IMR-90 (cell line): ENCODE results near the gene AGPAT1. TPM values are rescaled to one million over a fixed set of nuclear protein-coding genes. Genes with fewer than 3 reads are reported as not detected.

Source experiments
- ATAC-seq: fragments of 200-7000 bp; cut with Tn5 transposase; 2 replicates; pipeline ENCODE4 v1.9.1; 2020; ENCODE audit warnings: low read depth, mild to moderate bottlenecking, moderate library complexity
- BruUV-seq: library from RNA; stranded (reverse); fragments of 400-500 nt; replicated peaks from 2 replicates; lab custom pipeline; 2021; lab: Mats Ljungman, UMichigan
- CTCF ChIA-PET: fragments of 300-600 bp; formaldehyde crosslinking; extraction: SDS; loops from one replicate; lab custom pipeline; 2021; ENCODE audit warnings: antibody characterized with exemption; lab: Yijun Ruan, JAX
- POLR2A ChIA-PET: fragments of 300-600 bp; sonication (Branson Sonifier 250); formaldehyde crosslinking; loops from one replicate; lab custom pipeline; 2022; ENCODE audit warnings: antibody characterized with exemption; ENCODE audit not compliant: unreplicated experiment; lab: Charles Lee
- DNase-seq: peaks from one replicate; pipeline ENCODE4 v3.0.0; 2013
- H2AFZ ChIP-seq: replicated peaks from 2 replicates; pipeline ENCODE3; 2013; ENCODE audit warnings: low read length, mild to moderate bottlenecking; ENCODE audit not compliant: poor library complexity
- H2AK5ac ChIP-seq: 2 replicates; pipeline ENCODE4 v1.6.1; 2013; ENCODE audit warnings: low read depth, low read length, inconsistent platforms
- H2AK9ac ChIP-seq: replicated peaks from 2 replicates; pipeline ENCODE3; 2013; ENCODE audit warnings: mild to moderate bottlenecking, low read depth, low read length, moderate library complexity; ENCODE audit not compliant: poor library complexity
- H2BK120ac ChIP-seq: 2 replicates; pipeline ENCODE4 v1.6.1; 2013; ENCODE audit warnings: low read depth, low read length, inconsistent platforms
- H2BK15ac ChIP-seq: 3 replicates; pipeline ENCODE4 v1.6.1; 2013; ENCODE audit warnings: low read depth, low read length, inconsistent platforms
- H2BK20ac ChIP-seq: 2 replicates; pipeline ENCODE4 v1.6.1; 2013; ENCODE audit warnings: low read depth, mild to moderate bottlenecking, inconsistent platforms, low read length, moderate library complexity
- H2BK5ac ChIP-seq: 2 replicates; pipeline ENCODE4 v1.6.1; 2013; ENCODE audit warnings: mild to moderate bottlenecking, low read depth, low read length, inconsistent platforms; ENCODE audit not compliant: poor library complexity, severe bottlenecking
- H3K14ac ChIP-seq: replicated peaks from 2 replicates; pipeline ENCODE4 v1.6.1; 2013; ENCODE audit warnings: low read depth, low read length, inconsistent platforms
- H3K18ac ChIP-seq: 2 replicates; pipeline ENCODE4 v1.6.1; 2013; ENCODE audit warnings: low read depth, low read length, control low read depth
- H3K23ac ChIP-seq: 2 replicates; pipeline ENCODE4 v1.6.1; 2013; ENCODE audit warnings: low read depth, low read length, inconsistent platforms
- H3K27ac ChIP-seq: 2 replicates; pipeline ENCODE4 v1.5.1; 2013; ENCODE audit warnings: mild to moderate bottlenecking, control low read depth, low read length; ENCODE audit not compliant: insufficient read depth
- H3K27me3 ChIP-seq: 2 replicates; pipeline ENCODE4 v1.6.1; 2013; ENCODE audit warnings: low read length; ENCODE audit not compliant: control insufficient read depth, insufficient read depth
- H3K36me3 ChIP-seq: 2 replicates; pipeline ENCODE4 v1.6.1; 2013; ENCODE audit warnings: low read length, mixed read lengths; ENCODE audit not compliant: control insufficient read depth, insufficient read depth
- H3K4ac ChIP-seq: 2 replicates; pipeline ENCODE4 v1.6.1; 2013; ENCODE audit warnings: low read depth, low read length, inconsistent platforms
- H3K4me1 ChIP-seq: 2 replicates; pipeline ENCODE4 v1.6.1; 2013; ENCODE audit warnings: low read length, mixed read lengths; ENCODE audit not compliant: control insufficient read depth, insufficient read depth
- H3K4me2 ChIP-seq: 2 replicates; pipeline ENCODE4 v1.6.1; 2013; ENCODE audit warnings: low read depth, mild to moderate bottlenecking, control low read depth, low read length, moderate library complexity
- H3K4me3 ChIP-seq: 2 replicates; pipeline ENCODE4 v1.5.1; 2013; ENCODE audit warnings: low read depth, mild to moderate bottlenecking, control low read depth, low read length, moderate library complexity; ENCODE audit not compliant: insufficient read depth
- H3K56ac ChIP-seq: 2 replicates; pipeline ENCODE4 v1.6.1; 2013; ENCODE audit warnings: low read length, inconsistent platforms; ENCODE audit not compliant: insufficient read depth; ENCODE audit errors: extremely low read depth
- H3K79me1 ChIP-seq, 2 experiments: 2 replicates each; pipeline ENCODE4 v1.6.1; 2013; ENCODE audit warnings: low read length in 2 of 2, inconsistent platforms in 1 of 2, low read depth in 1 of 2
- H3K9ac ChIP-seq: 2 replicates; pipeline ENCODE4 v1.6.1; 2013; ENCODE audit warnings: low read depth, low read length, control low read depth
- H3K9me1 ChIP-seq: 2 replicates; pipeline ENCODE4 v1.6.1; 2013; ENCODE audit warnings: low read length, inconsistent platforms; ENCODE audit not compliant: insufficient read depth
- H3K9me3 ChIP-seq: 2 replicates; pipeline ENCODE4 v1.6.1; 2013; ENCODE audit warnings: low read length; ENCODE audit not compliant: control insufficient read depth, insufficient read depth
- H4K20me1 ChIP-seq: 2 replicates; pipeline ENCODE4 v1.6.1; 2013; ENCODE audit warnings: low read length, inconsistent platforms; ENCODE audit not compliant: insufficient read depth
- H4K5ac ChIP-seq: 2 replicates; pipeline ENCODE4 v1.6.1; 2013; ENCODE audit warnings: mild to moderate bottlenecking, low read depth, low read length, control low read depth
- H4K8ac ChIP-seq, 2 experiments: 2 replicates each; pipeline ENCODE4 v1.6.1; 2013; ENCODE audit warnings: low read depth in 2 of 2, low read length in 2 of 2, control low read depth in 1 of 2, inconsistent platforms in 1 of 2
- H4K91ac ChIP-seq: 2 replicates; pipeline ENCODE4 v1.6.1; 2013; ENCODE audit warnings: low read depth, low read length, inconsistent platforms; ENCODE audit not compliant: insufficient read depth
- BHLHE40 ChIP-seq: fragments of 150-350 bp; IDR thresholded peaks from 2 replicates; pipeline ENCODE4 v1.6.1; 2016; ENCODE audit warnings: mild to moderate bottlenecking, low read depth, low read length
- CEBPB ChIP-seq: IDR thresholded peaks from 2 replicates; pipeline ENCODE4 v1.6.1; 2012; ENCODE audit warnings: low read depth, low read length, improper control_type of control experiment
- CHD1 ChIP-seq: IDR thresholded peaks from 2 replicates; pipeline ENCODE4 v1.6.1; 2012; ENCODE audit warnings: low read depth, low read length, improper control_type of control experiment
- FOS ChIP-seq: fragments of 150-350 bp; IDR thresholded peaks from 2 replicates; pipeline ENCODE4 v1.6.1; 2016; ENCODE audit warnings: low read depth, low read length
- MAFK ChIP-seq: IDR thresholded peaks from 2 replicates; pipeline ENCODE4 v1.6.1; 2012; ENCODE audit warnings: low read depth, low read length, improper control_type of control experiment
- MAZ ChIP-seq: IDR thresholded peaks from 2 replicates; pipeline ENCODE4 v1.6.1; 2012; ENCODE audit warnings: low read depth, mild to moderate bottlenecking, low read length, improper control_type of control experiment, moderate library complexity, borderline replicate concordance
- MXI1 ChIP-seq: IDR thresholded peaks from 2 replicates; pipeline ENCODE4 v1.6.1; 2012; ENCODE audit warnings: low read depth, mild to moderate bottlenecking, low read length, moderate library complexity, borderline replicate concordance
- NFE2L2 ChIP-seq: fragments of 150-350 bp; IDR thresholded peaks from 2 replicates; pipeline ENCODE4 v1.6.1; 2016; ENCODE audit warnings: low read depth, mild to moderate bottlenecking, low read length
- POLR2A ChIP-seq: IDR thresholded peaks from 2 replicates; pipeline ENCODE4 v1.6.1; 2012; ENCODE audit warnings: mild to moderate bottlenecking, low read depth, low read length
- RAD21 ChIP-seq: IDR thresholded peaks from 2 replicates; pipeline ENCODE4 v1.6.1; 2012; ENCODE audit warnings: low read length, improper control_type of control experiment
- RCOR1 ChIP-seq: IDR thresholded peaks from 2 replicates; pipeline ENCODE4 v1.6.1; 2012; ENCODE audit warnings: mild to moderate bottlenecking, low read length, improper control_type of control experiment; ENCODE audit not compliant: insufficient replicate concordance
- RFX5 ChIP-seq: IDR thresholded peaks from 2 replicates; pipeline ENCODE4 v1.8.0; 2012; ENCODE audit warnings: low read depth, mild to moderate bottlenecking, low read length, moderate library complexity
- SMC3 ChIP-seq: fragments of 150-350 bp; IDR thresholded peaks from 2 replicates; pipeline ENCODE4 v1.6.1; 2016; ENCODE audit warnings: low read depth, mild to moderate bottlenecking, antibody characterized with exemption, low read length, moderate library complexity
- WGBS, 2 experiments: methylation state at CpG; one replicate each; pipeline versions ENCODE4 v1.1.5 to v1.1.7; 2013; ENCODE audit warnings: missing lambda C conversion rate in 2 of 2; ENCODE audit not compliant: insufficient read length in 1 of 2; ENCODE audit errors: extremely low coverage in 2 of 2; 5-methylcytosine and 5-hydroxymethylcytosine counted together
- dilution Hi-C: fragments of 300-500 bp; cut with HindIII; formaldehyde crosslinking; loops from one replicate; pipeline ENCODE4 v1.14.3; 2018; ENCODE audit warnings: low sequenced_read_pairs; ENCODE audit not compliant: unreplicated experiment
- in situ Hi-C: fragments of 300-500 bp; cut with MboI; formaldehyde crosslinking; loops from 3 replicates; pipeline ENCODE4 v1.14.3; 2019; ENCODE audit warnings: low sequenced_read_pairs, inconsistent platforms, mixed read lengths
- intact Hi-C: fragments of 100-400 bp; cut with micrococcal nuclease; formaldehyde crosslinking; loops from 2 replicates; pipeline ENCODE4 v1.10.0; 2022
- polyA plus RNA-seq, 3 experiments: library from polyadenylated mRNA; depleted of rRNA; stranded (reverse); fragments of >200 nt; gene quantifications; 2 replicates each; pipeline ENCODE4 v1.2.3, GENCODE V29; 2012; ENCODE audit warnings: low replicate concordance in 1 of 3
- total RNA-seq: library from RNA; depleted of rRNA; stranded (reverse); fragments of >200 nt; gene quantifications from 2 replicates; pipeline ENCODE4 v1.2.3, GENCODE V29; 2012
- TF ChIP-seq, protein P1 (sequence below): fragments of 150-350 bp; IDR thresholded peaks from 2 replicates; pipeline ENCODE4 v1.6.1; 2016; ENCODE audit warnings: low read depth, mild to moderate bottlenecking, low read length, moderate library complexity, borderline replicate concordance
- TF ChIP-seq, protein P2 (sequence below): fragments of 150-350 bp; IDR thresholded peaks from 2 replicates; pipeline ENCODE4 v1.6.1; 2017; ENCODE audit warnings: mild to moderate bottlenecking, antibody characterized with exemption, low read length, low read depth

Gene AGPAT1
- total and polyA plus RNA-seq, 2 of the 4 experiments (the other 2 are of a cell fraction) = 27.2 to 116 TPM

DNA sequence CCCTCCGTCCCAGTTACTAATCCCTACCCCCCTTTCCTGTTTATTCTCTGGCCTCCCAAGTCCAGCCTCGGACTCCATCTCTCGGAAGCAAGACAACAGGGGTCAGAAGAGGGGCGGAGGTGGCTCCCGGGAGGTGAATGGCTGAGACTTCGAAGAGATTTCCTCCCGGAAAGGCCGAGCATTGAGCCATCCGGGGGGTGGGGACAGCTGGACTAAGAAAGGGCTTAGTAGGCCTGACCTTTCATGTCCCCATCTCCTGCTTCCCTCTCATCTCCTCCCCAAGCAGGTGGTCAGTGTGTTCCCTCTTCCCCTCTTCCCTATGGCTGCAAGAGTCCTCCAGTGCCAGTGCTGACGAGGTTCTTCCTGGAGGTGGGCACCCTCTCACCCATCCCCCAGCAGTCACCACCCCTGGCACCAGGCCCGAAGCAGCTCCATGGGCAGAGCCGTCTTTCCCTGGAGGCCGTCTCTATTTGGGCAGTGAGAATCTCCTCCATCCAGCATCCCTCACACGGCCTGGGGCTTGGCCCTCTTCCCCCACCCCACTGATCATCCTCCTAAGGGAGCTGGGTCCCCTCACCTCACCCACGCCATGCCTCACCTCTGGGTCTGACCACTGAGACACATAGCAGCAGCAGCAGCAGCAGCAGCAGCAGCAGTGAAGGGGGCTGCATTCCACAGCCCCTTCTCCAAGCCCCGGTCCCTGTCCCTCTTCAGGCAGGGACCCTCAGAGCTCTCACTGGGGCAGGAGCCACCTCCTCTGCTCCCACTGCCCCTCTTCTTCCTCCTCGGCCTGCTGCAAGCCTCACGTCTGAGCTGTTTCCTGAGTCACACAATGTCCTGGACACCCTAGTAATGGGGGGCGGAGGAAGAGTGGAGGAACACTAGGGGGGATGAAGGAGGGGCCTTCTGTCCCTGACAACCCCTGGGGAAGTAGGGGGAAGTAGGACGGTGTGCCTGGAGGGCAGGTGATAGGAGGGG lies 47.7 kb upstream of the AGPAT1 start, which contains the start of gene NOTCH4:
Gene NOTCH4 (minus strand): TSS at position 810 of the 978 bp plus-strand sequence. CDS start 139 bp downstream, at position 671.
- Histone ChIP-seq H2AFZ (peak within 1 kb of the TSS; percentile 33), H2BK5ac (no peak within 1 kb of the TSS), H4K20me1 (no peaks in the 10 kb centered on the region), H3K14ac (no peak within 1 kb of the TSS), H2BK120ac (no peak within 1 kb of the TSS), H2BK15ac (no peak within 1 kb of the TSS), H3K18ac (no peak within 1 kb of the TSS), H2AK5ac (no peak within 1 kb of the TSS), H3K9me3 (no peaks in the 10 kb centered on the region), H4K8ac (no peak within 1 kb of the TSS), H3K9me1 (no peaks in the 10 kb centered on the region), H3K23ac (no peak within 1 kb of the TSS), H3K4me1 (no peaks in the 10 kb centered on the region), H3K4ac (no peak within 1 kb of the TSS), H2BK20ac (no peak within 1 kb of the TSS), H3K27ac (no peak within 1 kb of the TSS), H3K79me1 (no peaks in the 10 kb centered on the region), H4K91ac (no peak within 1 kb of the TSS), H3K9ac (no peak within 1 kb of the TSS), H2AK9ac (no peak within 1 kb of the TSS), H3K27me3 (peaks cover 32% of the 10 kb centered on the region), H3K56ac (no peak within 1 kb of the TSS), H4K5ac (no peak within 1 kb of the TSS), H3K4me2 (no peak within 1 kb of the TSS), H3K36me3 (no peaks in the 10 kb centered on the region), H3K4me3 (no peak within 1 kb of the TSS)
- BruUV-seq = no TSS peak
- no peak for ATAC-seq
- WGBS, 2 experiments = 32% methylated on average over 3 of the region's 20 CpGs; no CpG with 5 or more reads in 1 of the 2 experiments
- no peak for DNase-seq
- intact Hi-C loops = no loop called here
- ChIA-PET POLR2A (no interaction called here), CTCF (no interaction called here)
- in situ Hi-C loops = no loop called here
- dilution Hi-C loops = no loop called here
- TF ChIP-seq POLR2A = no peak
- no peak for TF ChIP-seq MXI1
- no peak for TF ChIP-seq CEBPB
- TF ChIP-seq NFE2L2 = no peak
- no peak for TF ChIP-seq FOS
- TF ChIP-seq, protein P1, sequence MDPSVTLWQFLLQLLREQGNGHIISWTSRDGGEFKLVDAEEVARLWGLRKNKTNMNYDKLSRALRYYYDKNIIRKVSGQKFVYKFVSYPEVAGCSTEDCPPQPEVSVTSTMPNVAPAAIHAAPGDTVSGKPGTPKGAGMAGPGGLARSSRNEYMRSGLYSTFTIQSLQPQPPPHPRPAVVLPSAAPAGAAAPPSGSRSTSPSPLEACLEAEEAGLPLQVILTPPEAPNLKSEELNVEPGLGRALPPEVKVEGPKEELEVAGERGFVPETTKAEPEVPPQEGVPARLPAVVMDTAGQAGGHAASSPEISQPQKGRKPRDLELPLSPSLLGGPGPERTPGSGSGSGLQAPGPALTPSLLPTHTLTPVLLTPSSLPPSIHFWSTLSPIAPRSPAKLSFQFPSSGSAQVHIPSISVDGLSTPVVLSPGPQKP = no peak
- TF ChIP-seq SMC3 = no peak
- TF ChIP-seq, protein P2, sequence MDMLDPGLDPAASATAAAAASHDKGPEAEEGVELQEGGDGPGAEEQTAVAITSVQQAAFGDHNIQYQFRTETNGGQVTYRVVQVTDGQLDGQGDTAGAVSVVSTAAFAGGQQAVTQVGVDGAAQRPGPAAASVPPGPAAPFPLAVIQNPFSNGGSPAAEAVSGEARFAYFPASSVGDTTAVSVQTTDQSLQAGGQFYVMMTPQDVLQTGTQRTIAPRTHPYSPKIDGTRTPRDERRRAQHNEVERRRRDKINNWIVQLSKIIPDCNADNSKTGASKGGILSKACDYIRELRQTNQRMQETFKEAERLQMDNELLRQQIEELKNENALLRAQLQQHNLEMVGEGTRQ = no peak
- no peak for TF ChIP-seq RCOR1
- no peak for TF ChIP-seq RFX5
- TF ChIP-seq CHD1 = no peak
- TF ChIP-seq BHLHE40 = no peak
- no peak for TF ChIP-seq RAD21
- no peak for TF ChIP-seq MAZ
- TF ChIP-seq MAFK = no peak
